Suprapubic skin (tissue), 4 donors: ENCODE results near the gene OR10H3. TPM values are rescaled to one million over a fixed set of nuclear protein-coding genes. Genes with fewer than 3 reads are reported as not detected.
"Not testable (repeated sequence)": the region's sequence is repeated elsewhere in the genome, so short reads cannot be mapped to it uniquely, and the experiment has no call there.

Experiments used
- DNase-seq, 2 donors: peaks; one replicate each; pipeline ENCODE4 v3.0.0-alpha.2; 2019; ENCODE audit warnings: low spot score in 2 of 2
- H3K27ac ChIP-seq: fragments of 200-600 bp; sonication (generic); one replicate; pipeline ENCODE4 v1.5.1; 2019
- H3K27me3 ChIP-seq: fragments of 200-600 bp; sonication (generic); one replicate; pipeline ENCODE4 v1.5.1; 2019
- H3K36me3 ChIP-seq: fragments of 200-600 bp; sonication (generic); one replicate; pipeline ENCODE4 v1.5.1; 2019
- H3K4me1 ChIP-seq: fragments of 200-600 bp; sonication (generic); one replicate; pipeline ENCODE4 v1.5.1; 2019
- H3K4me3 ChIP-seq: fragments of 200-600 bp; sonication (generic); one replicate; pipeline ENCODE4 v1.5.1; 2019; ENCODE audit warnings: mild to moderate bottlenecking
- H3K9me3 ChIP-seq: fragments of 200-600 bp; sonication (generic); one replicate; pipeline ENCODE4 v1.5.1; 2019
- CTCF ChIP-seq, 2 donors: fragments of 200-600 bp in 1 of 2; fragments of 450-650 bp in 1 of 2; sonication (generic) in 1 of 2; IDR thresholded peaks; one replicate each; pipeline ENCODE4 v1.5.1; 2016 to 2019; ENCODE audit warnings: antibody characterized with exemption in 2 of 2, mild to moderate bottlenecking in 1 of 2, moderate library complexity in 1 of 2
- EP300 ChIP-seq: sonication (generic); formaldehyde crosslinking; IDR thresholded peaks from one replicate; pipeline ENCODE4 v1.6.1; 2017; ENCODE audit warnings: antibody characterized with exemption
- POLR2A ChIP-seq, 2 donors: fragments of 450-650 bp; IDR thresholded peaks; one replicate each; pipeline ENCODE4 v1.6.1; 2017; ENCODE audit warnings: antibody characterized with exemption in 2 of 2, mild to moderate bottlenecking in 2 of 2, moderate library complexity in 2 of 2
- POLR2AphosphoS5 ChIP-seq, 3 donors: sonication (generic); formaldehyde crosslinking; IDR thresholded peaks; one replicate each; pipeline ENCODE4 v1.6.1; 2017; ENCODE audit warnings: antibody characterized with exemption in 3 of 3
- WGBS: methylation state at CpG from one replicate; pipeline ENCODE4 v1.1.5; 2018; 5-methylcytosine and 5-hydroxymethylcytosine counted together
- total RNA-seq, 4 donors: library from RNA; depleted of rRNA; stranded (reverse); fragments of >200 nt; gene quantifications; one replicate each; pipeline ENCODE4 v1.1.0, GENCODE V29; 2016

Gene OR10H3
- total RNA-seq, 4 donors from 2014 or later, result not detected

- Histone ChIP-seq H3K4me3 (no peak overlapping the region), H3K36me3 (no peaks in the 10 kb centered on the region), H3K4me1 (peaks cover 17% of the 10 kb centered on the region), H3K9me3 (no peaks in the 10 kb centered on the region), H3K27me3 (no peaks in the 10 kb centered on the region), H3K27ac (no peak overlapping the region)
- 70% methylated on average over 8 of the region's 9 CpGs for WGBS
- TF ChIP-seq POLR2AphosphoS5 (IDR thresholded peaks at IDR 0.05) (no peak), POLR2A (IDR thresholded peaks at IDR 0.05) (no peak), EP300 (no peak), CTCF (IDR thresholded peaks at IDR 0.05) (no peak)
- peak in 1 of 2 donors; percentile 21 for DNase-seq
Measured at GRCh38 chr19:15776991-15777970, 39.5 kb downstream of the OR10H3 start.

- DNase-seq, result peak; percentile 73 to 76
- no peak overlapping the region for H3K4me3 ChIP-seq
Measured at GRCh38 chr19:15779756-15780476, 42.1 kb downstream of the OR10H3 start.

DNA sequence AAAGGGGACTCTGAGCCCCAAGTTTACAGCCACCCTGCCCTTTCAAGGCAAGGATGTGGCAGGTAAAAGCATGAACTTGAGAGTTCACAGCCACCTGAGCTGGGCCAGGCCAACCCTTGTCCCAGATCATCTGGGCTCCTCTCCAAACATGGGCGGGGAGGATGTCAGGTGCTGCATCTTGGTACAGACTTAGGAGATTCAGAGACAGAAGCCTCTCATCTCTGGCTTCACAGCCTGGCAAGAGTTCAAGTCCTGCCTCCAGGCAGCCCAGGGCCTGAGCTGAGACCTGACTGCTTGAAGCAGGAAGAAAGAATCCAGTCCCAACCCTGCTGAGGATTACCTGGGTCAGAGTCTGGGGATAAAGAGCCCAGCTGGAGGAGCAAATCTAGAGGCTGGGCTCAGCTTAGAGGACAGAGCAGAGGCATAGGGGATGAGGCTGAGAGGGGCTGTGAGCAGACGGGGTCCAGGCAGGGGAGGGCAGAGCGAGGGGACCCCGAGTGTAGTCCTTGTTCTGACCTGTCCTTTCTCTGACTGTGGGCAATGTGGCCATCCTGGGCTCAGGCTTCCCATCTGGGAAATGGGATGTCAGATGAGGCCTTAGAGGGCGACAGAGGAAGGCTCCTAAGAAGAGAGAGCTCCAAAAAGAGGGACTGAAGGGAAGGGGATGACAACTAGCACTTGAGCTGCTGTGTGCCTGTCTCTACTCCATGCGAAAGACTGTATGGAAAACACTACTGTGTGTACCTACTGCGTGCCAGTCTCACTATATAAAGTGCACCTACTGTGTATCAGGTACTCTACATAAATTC lies 43.0 kb downstream of the OR10H3 start:
- Histone ChIP-seq H3K36me3 (no peaks in the 10 kb centered on the region), H3K27me3 (no peaks in the 10 kb centered on the region), H3K4me1 (peaks cover 17% of the 10 kb centered on the region), H3K27ac (no peak overlapping the region), H3K9me3 (no peaks in the 10 kb centered on the region), H3K4me3 (no peak overlapping the region)
- TF ChIP-seq POLR2A (IDR thresholded peaks at IDR 0.05), result no peak
- 59% methylated on average over 7 of the region's 7 CpGs for WGBS
- no peak for DNase-seq

More at GRCh38 chr19:15779756-15780476, 42.1 kb downstream of the OR10H3 start:
- Histone ChIP-seq H3K9me3 (no peaks in the 10 kb centered on the region), H3K4me1 (peaks cover 17% of the 10 kb centered on the region), H3K36me3 (no peaks in the 10 kb centered on the region), H3K27me3 (no peaks in the 10 kb centered on the region), H3K27ac (no peak overlapping the region)
- TF ChIP-seq CTCF (IDR thresholded peaks at IDR 0.05) (no peak), EP300 (no peak), POLR2AphosphoS5 (IDR thresholded peaks at IDR 0.05) (no peak), POLR2A (IDR thresholded peaks at IDR 0.05) (no peak)
- WGBS, result 12% methylated on average over 9 of the region's 10 CpGs

- H3K27ac ChIP-seq, result no peak overlapping the region
- WGBS, result 70% methylated on average over 4 of the region's 5 CpGs
- H3K36me3 ChIP-seq, result no peaks in the 10 kb centered on the region
- TF ChIP-seq CTCF (IDR thresholded peaks at IDR 0.05) (no peak), POLR2AphosphoS5 (IDR thresholded peaks at IDR 0.05) (no peak), EP300 (no peak), POLR2A (IDR thresholded peaks at IDR 0.05) (no peak)
- H3K27me3 ChIP-seq, result no peaks in the 10 kb centered on the region
- H3K9me3 ChIP-seq, result no peaks in the 10 kb centered on the region
- H3K4me1 ChIP-seq, result peaks cover 17% of the 10 kb centered on the region
- no peak overlapping the region for H3K4me3 ChIP-seq
- no peak for DNase-seq
Measured at GRCh38 chr19:15781661-15782060, 43.9 kb downstream of the OR10H3 start.

- H3K27ac ChIP-seq, result no peak overlapping the region
- H3K9me3 ChIP-seq, result no peaks in the 10 kb centered on the region
- 40% methylated on average over 1 of the region's 3 CpGs for WGBS
- H3K27me3 ChIP-seq, result no peaks in the 10 kb centered on the region
- H3K36me3 ChIP-seq, result no peaks in the 10 kb centered on the region
- H3K4me1 ChIP-seq, result peaks cover 17% of the 10 kb centered on the region
- no peak overlapping the region for H3K4me3 ChIP-seq
- DNase-seq, result no peak
- no peak for TF ChIP-seq EP300
Measured at GRCh38 chr19:15782211-15782610, 44.4 kb downstream of the OR10H3 start.

GRCh38 chr19:15782896-15783295 lies 45.1 kb downstream of the OR10H3 start:
- not testable (repeated sequence) for H3K4me3 ChIP-seq, H3K27ac ChIP-seq, DNase-seq, H3K9me3 ChIP-seq, H3K27me3 ChIP-seq, H3K36me3 ChIP-seq
- WGBS, result 54% methylated on average over 7 of the region's 7 CpGs
- peaks cover 17% of the 10 kb centered on the region for H3K4me1 ChIP-seq
